NCI-H510A (cell line): ENCODE results near the gene AFF3.
"Not testable (repeated sequence)": the region's sequence is repeated elsewhere in the genome, so short reads cannot be mapped to it uniquely, and the experiment has no call there.

Source experiments
- DNase-seq: peaks from one replicate; lab custom pipeline; 2025; lab: John Stamatoyannopoulos, UW

The AFF3 gene

GRCh38 chr2:99737537-99737936, 404.9 kb downstream of the AFF3 start:
- no peak for DNase-seq

DNA sequence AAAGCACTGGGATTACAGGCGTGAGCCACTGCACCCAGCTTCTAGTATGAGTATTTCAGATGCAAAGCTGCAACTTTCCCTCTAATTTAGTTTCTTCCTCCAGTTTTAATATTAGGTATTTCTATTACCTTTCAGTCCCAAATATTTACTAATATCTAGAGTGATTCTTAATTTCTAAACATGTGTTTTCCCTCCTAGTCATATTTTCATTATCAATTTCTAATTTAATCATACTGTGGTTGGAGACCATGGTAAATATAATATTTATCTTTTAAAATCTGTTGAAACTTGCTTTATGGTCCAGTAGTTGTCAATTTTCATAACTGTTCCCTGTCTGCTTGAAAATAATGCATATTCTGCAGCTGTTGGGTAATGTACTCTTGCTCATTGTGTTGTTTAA, 406.6 kb downstream of the AFF3 start:
- no peak for DNase-seq

- not testable (repeated sequence) for DNase-seq
Observed at GRCh38 chr2:99735314-99735713, 407.1 kb downstream of the AFF3 start.

DNA sequence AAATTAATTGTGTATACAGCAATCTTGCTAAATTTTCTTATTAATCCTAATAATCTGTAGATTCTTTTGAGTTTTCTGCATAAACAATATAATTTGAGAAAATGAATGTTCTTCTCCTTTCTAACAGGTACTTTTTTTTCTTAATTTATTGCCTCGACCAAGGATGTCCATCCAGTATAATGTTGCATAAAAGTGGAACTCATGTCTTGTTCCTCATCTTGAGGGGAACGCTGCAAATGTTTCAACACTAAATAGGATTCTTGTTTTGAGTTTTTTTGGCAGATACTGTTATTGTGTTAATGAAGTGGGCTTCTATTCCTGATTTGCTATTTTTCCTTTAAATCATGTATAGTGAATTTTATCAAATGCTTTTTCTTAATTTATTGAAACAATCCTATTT, 408.2 kb downstream of the AFF3 start:
- no peak for DNase-seq

DNA sequence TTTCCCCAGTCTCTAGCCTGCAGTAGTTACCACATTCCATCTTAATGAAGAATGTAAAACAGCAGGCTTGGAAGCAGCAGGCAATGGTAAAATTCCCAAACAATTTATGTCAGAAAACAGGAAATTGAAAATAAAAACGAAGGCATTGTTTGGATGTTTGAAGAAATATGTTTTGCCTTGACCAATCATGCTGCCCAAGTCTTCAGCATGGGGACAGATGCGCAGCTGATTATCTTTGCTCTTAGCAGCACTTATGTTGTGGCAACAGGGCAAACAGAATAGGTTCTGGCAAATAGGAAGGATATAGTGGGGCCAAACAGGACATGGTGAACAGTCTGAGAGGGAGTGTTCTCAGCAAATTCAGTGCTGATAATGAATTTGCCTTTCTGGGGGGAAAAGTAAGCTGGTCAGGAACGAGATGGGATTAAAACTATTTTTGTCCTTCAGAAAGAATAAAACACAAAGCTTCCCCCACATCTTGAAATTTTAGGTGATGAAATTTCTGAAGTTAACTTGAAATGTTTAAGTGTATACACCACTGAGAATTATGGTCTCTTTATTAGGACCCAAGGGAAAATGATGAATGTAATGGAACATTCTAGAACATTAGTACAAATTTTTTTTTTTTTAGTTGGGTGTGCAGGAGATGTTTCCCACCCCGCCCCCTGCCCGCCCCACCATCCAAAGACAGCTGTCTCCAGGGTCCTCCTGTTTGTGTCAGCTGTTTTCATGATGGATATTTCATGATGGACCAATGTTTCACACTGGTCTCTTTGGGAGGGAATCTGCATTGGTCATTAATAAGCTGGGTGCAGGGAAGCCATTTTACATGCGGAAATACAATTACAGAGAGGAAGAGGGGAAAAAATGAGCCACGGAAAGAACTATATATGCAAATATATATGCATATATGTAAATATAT, 413.0 kb downstream of the AFF3 start:
- DNase-seq, result no peak

- no peak for DNase-seq
Observed at GRCh38 chr2:99728166-99728565, 414.2 kb downstream of the AFF3 start.

GRCh38 chr2:99727199-99727598, 415.2 kb downstream of the AFF3 start:
- no peak for DNase-seq

GRCh38 chr2:99726691-99727090, 415.7 kb downstream of the AFF3 start:
- DNase-seq, result no peak

DNA sequence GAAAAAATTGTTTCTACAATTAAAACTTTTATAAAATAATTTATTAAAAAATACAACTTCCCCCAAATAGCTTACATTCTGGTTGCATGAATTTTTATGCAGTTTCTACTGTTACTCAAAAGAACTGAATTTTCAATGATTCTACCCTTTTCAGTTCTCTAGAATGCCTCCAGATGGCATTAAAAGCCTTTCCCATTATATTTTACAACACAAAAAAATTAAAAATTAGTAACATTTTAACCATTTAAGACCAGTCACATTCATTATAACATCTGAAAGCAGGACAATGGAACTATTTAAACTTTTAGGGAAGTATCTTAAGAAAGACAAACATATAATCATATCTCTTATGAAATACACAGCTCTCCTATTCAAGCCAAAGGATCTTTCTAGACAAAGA, 416.6 kb downstream of the AFF3 start:
- DNase-seq, result no peak

DNA sequence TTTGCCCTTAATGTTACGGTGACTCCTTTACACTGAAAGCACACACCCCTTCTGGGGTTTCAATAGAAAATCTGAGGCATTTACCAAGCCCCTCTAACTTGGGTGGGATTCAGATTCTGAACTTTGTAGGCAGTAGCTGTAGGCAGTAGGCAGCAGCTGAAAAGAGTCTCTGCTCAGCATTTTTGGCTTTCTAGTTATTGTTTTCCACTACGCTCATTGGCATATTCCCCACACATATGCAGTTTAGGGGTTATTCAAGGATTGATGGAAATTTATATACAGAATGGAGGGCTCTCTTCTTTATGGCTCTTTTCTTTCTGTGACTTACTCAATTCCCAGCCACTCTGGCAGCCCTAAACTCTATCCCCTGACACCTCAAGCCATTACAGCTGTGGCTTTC, 419.9 kb downstream of the AFF3 start:
- DNase-seq, result no peak

DNA sequence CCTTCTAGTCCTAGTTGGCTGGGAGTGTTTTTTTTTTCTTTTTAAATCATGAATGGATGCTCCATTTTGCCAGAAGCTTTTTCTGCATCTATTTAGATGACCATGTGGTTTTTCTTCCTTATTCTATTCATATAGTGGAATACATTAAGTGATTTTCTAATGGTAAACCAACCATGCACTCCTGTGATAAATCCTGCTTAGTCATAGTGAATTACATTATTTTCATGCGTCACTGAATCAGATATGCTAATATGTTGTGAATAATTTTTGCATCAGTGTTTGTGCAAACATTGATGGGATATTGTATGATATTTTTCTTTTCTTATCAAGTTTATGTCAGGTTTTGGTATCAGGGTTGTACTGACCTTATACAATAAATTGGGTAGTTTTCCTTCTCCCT, 423.3 kb downstream of the AFF3 start:
- DNase-seq, result no peak

DNA sequence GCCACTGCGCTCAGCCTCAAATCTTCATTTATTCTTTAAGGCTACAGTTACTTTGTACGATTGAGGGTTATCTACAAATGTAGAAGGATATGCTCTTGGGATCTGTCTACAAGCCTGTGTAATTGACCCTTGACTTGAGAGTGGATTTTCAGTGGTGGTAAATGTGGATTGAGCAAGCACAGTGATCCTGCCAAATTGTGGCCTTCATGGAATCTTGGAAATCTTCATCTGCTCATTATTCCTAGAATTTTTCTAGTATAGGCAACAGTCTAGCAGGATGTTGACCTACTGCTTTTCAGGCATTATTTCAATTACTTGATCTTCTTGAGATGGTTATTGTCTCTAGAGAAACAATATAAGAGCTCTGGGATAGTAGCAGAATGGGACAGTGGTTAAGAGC, 426.4 kb downstream of the AFF3 start:
- no peak for DNase-seq

DNA sequence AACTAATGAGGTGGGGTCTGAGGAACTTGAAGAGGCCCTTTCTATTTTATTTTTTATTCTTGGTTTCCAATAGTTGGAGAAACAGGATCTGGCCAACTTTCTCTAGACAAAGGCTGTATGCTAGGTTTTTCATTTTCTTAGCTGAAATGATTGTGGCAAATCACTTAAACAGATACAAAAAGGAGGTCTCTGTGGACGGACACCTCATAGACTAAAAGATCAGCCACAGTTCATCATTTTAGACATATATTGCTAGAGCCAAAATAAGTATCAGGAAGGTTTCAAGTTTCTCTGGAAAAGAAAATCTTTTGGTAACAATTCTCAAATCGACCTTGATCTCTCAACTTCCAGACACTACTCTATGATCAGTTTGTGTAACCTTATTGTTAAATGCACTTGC, 428.0 kb downstream of the AFF3 start:
- DNase-seq, result no peak

- no peak for DNase-seq
Observed at GRCh38 chr2:99711144-99711543, 431.2 kb downstream of the AFF3 start.

DNA sequence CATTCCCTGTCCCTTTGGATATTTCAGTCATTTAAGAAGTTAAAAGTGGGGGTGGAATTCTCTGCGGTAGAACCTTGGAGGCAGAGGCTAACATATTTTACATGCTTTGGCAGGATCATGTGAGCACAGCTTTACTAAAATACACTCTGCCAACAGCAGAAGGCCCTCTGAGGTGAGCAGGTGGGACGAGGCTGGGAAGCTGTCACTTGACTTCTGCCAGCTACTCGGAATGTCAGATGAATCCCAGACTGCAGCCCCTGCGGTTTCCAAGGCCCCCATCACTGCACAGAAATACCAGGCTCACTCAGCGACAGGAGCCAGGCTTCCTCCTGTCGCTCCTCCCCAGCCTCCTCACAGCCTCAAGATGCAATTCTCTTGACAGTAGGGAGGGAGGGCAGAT, 431.7 kb downstream of the AFF3 start:
- no peak for DNase-seq

DNA sequence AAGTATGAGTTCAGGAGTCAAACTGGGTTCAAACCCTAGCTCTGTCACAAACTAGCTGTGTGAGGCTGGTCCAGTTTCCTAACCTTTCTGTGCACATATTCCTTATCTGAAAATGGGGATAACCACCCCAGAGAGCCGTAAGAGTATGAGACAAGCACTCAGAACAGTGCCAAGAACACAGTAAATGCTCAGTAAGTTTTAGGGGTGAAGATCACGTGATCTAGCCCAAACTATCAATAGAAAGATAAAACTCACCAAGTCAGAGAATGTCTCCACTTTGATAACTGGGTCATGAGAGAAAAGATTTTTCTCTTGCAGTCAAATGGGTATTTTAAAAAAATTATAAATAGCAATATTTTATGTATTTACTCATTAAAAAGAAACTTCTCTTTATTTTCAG, 433.2 kb downstream of the AFF3 start:
- DNase-seq, result no peak

- no peak for DNase-seq
Observed at GRCh38 chr2:99708231-99708630, 434.2 kb downstream of the AFF3 start.

DNA sequence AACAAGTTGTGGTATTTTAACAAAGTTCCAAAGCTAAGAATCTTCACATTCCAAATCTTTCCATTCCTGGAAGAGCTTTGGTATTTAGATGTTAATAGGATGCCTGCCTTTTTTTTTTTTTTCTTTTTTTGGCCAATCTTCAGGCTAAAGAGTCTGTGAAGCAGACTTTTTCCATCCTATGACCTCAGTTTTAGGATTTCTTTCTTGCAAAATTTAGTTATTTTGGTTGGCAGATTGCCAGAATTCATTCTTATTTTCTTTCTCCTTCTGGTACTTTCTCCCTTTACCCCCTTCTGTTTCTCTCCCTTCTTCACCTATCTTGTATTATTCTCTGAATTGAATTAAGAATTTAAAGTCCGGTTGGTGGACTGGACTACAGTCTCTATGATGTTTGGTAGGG, 434.8 kb downstream of the AFF3 start:
- no peak for DNase-seq

- no peak for DNase-seq
Observed at GRCh38 chr2:99706735-99707134, 435.7 kb downstream of the AFF3 start.

DNA sequence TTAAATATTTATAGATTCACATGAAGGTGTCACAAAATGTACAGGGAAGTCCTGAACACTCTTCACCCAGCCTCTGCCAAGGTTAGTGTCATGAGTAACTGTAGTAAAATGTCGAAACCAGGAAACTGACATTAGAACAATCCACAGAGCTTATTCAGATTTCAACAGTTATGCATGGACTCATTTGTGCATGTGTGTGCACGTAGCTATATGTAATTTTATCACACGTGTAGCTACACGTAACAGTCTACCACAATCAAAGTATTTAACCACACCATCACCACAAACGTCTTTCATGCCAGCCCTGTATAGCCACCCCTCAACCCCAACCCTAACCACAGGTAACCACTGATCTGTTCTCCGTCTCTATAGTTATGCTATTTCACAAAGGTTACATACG, 440.9 kb downstream of the AFF3 start:
- DNase-seq, result no peak

GRCh38 chr2:99700482-99701398, 441.6 kb downstream of the AFF3 start:
- DNase-seq, result no peak

GRCh38 chr2:99698896-99699295, 443.5 kb downstream of the AFF3 start:
- no peak for DNase-seq
